ENCODE data around the gene MAP7.
"Not testable (repeated sequence)": the region's sequence is repeated elsewhere in the genome, so short reads cannot be mapped to it uniquely, and the experiment has no call there.

MAP7 gene

DNA sequence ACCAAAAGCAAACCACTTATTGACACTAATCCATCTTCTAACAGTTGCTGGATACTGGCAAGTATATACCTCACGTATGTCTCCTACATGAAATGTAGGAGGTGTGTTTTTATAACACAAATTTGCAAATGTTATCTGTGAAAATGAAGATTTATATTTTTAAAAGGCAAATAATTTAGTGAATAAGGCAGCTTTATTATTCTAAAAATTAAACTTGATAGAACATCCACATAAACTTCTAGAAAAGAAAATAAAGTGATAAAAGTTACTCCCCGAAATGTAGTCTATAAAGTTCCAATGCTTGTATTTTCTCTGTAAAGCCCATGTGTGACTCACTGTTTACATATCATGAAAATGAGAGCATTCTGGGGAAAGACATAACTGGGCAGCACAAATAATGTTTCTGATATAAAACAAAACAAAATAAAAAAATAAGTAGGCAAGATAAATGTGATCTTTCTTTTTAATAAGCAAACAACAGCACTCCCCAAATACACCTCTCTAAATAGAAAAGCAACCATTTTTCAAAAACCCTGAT, 84.4 kb downstream of the MAP7 start:
- no peak for DNase-seq

DNA sequence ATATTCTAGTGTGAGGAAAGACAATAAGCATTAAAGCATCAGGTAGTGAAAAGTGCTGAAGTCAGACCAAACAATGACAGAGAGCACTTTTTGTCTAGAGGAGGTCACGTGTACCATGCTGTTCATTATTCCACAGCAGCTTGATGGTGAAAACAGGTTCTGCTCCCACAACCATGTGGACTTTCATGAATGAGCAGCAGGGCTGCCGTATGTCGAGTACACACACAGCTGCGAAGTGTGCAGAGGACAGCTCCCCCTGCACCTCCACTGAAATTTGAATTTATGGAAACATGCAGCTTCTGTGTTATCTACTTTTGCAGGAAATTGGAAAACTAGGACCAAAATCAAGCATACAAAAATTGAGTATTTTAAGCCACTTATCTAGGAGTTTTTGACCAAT, 85.3 kb downstream of the MAP7 start:
- no peak for DNase-seq

DNA sequence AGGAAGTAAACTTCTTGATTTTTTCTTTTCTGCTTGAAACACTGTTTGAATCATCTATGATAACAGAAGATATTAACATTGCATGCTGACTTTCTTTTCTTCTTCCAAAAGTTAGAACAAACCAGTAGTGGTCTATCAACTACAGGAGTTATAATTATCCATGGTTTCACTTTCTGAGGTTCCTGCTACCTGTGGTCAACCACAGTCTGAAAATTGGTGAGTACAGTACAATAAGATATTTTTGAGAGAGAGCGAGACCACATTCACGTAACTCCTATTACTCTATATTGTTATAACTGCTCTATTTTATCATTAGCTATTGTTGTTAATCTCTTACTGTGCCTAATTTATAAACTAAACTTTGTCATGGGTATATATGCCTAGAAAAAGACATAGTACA, 86.1 kb downstream of the MAP7 start:
- no peak for DNase-seq

DNA sequence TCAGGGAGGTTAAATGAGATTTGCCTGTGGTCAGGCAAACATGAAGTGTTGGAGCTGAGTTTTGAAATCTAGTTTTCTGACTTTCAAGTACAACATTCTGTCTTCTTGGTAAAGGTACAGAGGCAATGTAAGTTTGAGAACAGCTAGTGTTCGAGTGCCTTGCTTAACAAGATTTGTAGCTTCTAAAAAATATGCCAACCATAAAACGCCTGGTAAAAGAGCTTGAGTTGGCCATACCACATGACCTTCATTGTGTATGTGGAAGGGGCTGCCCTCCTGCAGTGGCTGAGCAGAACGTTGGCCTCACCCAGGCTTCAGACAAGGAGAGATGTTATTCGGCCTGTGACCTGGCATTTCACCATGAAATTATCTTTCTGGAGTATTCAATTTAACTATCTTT, 86.5 kb downstream of the MAP7 start:
- DNase-seq, result no peak

DNA sequence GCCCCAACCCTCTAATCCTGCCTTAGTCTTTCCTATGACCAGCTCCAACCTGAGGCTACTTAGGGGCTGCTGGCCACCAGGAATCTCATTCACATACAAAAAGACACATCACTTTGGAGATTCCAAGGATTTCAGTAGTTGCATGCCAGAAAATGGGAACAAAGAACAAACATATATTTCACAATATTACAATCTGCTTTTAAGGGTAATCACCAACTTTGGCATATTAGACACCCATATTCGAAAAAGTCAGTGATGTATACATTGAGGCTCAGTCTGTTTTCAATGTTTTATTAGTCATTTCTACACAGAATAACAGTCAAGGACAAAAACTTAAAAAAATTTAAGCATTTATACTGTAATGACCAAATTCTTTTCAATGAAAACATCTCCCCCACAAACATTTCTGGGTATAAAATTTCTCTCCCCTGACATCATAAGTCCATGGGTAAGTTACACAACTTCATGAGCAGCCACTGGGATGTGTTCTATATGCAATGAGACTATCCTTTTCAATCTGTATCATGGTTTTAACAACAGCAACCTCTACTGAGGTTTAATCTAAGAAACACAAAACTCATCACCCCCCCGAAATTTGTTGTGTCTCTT, 103.5 kb downstream of the MAP7 start:
- no peak for DNase-seq

DNA sequence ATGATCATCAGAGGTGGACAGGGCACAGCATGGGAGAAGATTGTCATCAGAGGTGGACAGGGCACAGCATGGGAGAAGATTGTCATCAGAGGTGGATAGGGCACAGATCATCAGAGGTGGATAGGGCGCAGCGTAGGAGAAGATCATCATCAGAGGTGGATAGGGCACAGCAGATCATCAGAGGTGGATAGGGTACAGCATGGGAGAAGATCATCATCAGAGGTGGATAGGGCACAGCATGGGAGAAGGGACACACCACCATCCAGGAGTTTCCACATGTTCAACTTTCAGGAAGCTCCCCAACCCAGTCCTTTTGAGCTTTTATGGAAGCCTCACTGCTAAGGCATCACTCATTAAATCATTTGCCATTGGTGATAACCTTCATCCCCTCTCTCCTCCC, 104.1 kb downstream of the MAP7 start:
- DNase-seq, result no peak

DNA sequence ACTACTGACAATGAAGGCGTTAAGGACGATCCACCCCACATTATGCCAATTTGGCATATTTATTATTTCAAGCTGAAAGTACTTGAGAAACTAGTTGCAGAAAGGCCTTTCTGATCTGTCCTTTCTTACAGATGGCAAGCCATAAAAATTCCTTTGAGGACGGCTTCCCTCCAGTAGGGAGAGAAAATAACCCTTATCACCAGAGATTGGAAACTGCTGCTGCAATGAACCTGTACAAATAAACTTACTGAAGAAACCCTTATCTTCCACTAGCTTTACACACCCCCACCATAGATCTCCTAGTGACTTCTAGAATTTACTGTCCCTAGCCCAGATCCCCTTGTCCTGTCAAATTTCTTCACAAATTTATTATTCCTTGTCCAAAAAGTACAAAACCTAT, 105.2 kb downstream of the MAP7 start:
- DNase-seq, result no peak

DNA sequence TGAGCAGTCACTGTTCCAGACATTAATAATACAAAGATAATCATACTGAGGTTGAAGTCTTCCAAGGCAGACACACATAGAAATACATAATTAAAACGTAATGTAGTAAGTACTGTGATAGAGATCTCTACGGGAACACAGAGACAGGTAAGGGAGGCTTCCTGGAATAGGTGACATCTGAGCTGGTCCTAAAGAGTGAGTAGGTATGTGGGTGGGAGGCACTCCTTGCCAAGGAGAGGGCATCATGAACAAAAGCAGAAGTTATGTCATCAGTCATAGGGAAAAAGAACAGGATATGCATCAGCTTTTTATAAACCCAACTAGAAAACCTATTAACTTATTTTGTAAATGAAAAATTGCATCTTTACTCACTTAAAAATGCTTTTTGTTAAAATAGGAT, 110.0 kb downstream of the MAP7 start:
- DNase-seq, result no peak

DNA sequence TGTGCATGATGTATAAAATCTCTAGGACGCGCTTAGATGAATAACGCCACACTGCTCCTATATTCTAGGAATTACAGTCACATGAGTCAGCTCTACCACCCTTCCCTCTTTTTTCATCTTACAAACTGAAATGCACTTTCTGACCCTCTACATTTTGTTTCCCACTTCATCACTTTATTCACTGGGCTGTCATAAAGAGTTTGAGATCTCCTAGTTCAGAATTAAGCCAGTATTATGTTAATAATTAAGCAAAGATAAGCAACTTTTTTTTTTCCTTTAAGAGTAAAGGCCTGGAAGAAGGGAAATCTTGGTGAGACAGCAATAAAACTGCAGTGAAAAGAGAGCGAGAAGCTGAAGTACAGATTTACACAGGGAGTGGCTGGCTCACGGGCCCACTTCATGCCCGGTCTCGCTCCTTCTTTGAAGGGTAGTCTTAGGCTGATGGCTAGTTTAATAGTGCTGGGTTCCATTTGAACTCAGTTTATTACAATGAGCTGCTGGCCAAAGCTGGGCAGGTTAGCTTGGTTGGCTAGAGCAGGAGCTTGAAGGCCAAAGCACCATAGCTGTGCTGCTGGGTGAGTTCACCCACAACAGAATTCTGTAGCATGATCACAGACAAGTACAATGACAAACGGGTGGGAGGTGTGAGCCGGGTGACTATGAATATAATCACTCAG, 110.6 kb downstream of the MAP7 start:
- DNase-seq, result no peak

DNA sequence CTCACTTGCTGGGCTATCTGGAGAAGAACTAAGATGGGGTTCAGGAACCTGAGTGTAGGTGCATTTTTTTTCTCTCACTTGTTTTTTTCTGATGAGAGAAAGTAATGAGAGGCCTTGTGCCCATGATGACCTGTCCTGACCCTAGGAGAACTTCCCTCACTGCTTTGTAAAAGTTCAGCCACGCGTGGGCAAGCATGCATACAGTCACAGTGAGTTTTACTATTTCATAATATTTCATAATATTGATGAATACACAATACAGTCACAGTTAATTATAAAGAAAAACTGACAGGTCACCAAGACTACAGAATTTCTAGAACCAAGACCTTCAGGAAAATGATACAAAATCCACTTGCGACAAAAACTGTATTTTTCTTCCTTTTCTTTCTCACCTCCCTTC, 111.8 kb downstream of the MAP7 start:
- DNase-seq, result no peak

DNA sequence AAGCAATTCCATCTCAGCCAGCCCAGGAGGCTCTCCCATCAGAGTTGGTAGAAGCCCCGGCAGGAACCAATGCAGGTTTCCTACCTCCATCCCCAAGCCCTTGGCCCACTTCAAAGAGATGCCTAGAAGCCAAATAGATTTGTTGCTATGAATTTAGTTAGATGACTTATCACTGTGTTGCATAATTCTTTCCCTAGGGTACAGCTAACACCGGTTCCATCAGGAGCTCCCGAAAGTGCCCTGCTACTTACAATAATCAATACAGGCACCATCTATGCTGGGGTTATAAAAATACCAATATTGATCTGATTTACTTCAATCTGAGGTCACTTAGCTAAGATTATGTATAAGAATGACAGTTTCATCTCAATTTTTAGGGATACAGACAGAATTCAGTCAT, 113.0 kb downstream of the MAP7 start:
- DNase-seq, result no peak

DNA sequence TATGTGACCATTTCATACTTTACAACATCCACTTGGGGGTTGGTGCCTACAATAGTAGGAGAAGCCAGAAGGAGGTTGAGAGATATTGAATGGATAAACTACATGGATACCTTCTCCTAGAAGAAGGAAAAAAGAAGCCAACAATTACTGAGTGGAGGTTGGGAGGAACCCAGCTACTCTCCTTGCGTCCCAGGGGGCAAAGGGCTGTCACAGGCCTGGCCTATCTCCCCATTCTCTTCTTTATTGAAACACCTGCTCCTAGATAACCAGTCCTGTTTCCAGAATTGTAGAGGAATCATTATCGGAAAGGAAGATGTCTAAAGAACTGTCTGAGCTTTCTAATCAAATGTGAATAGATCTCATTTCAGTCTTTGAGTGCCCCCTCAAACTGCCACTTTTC, 115.1 kb downstream of the MAP7 start:
- no peak for DNase-seq

DNA sequence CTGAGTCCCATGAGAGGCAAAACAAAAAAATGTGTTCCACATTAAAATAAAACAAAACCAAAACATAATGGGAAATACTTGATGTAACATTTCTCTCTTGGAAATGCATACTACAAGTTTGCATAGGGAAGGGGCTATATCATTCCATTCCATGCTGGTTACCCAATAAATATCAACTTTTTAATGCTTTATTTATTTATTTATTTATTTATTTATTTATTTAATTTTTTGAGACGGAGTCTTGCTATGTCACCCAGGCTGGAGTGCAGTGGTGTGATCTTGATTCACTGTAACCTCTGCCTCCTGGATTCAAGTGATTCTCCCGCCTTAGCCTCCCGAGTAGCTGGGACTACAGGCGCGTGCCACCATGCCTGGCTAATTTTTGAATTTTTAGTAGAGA, 118.9 kb downstream of the MAP7 start:
- not testable (repeated sequence) for DNase-seq

DNA sequence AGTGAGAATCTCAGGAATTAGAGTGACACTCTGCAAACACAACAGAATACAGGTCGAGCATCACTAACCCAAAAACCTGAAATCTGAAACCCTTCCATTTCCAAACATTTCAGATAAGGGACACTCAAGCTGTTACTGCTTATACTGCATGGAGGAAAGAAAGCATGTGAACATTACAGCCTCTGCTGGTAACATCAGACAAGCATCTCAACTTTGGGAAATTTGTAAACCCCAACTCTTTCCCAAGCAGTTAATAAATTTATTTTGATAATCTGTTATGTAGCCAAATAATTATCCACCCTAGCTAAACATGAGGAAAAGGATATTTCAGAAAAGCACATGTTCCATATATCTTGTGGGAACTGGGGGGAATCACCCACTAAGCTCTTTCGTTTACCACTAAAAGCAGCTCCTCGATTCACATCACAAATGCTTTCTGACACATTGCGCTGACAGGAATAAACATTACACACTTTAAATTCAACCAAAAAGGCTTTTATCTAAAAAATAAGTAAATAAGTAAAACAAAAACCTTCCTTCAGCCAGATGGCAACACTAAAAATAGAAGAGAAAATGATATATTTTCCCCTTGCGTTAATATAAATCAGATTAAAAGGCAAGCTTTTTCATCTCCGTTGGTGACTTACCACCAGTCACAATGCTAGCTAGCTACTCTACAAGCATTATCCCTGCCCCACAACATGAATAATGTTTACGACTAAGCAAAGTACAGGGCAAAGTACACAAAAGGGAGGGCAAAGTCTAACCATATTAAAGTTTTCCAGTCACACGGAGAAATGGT, 120.8 kb downstream of the MAP7 start:
- DNase-seq, result no peak

DNA sequence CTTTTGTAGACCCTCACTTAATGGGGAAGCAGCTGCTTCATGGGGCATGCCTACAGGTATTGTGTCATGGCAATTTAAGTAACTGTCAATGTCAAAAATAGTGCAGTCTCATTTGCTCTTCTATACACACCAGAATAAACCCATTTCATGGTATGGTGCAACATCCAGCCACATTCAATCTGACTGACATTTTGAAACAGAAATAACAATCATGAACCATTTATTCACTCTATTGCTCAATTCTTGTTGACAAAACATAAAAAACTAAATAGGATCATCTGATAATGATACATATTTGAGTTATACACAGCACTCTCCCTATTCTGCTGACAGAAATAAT, 122.9 kb downstream of the MAP7 start:
- DNase-seq, result no peak

DNA sequence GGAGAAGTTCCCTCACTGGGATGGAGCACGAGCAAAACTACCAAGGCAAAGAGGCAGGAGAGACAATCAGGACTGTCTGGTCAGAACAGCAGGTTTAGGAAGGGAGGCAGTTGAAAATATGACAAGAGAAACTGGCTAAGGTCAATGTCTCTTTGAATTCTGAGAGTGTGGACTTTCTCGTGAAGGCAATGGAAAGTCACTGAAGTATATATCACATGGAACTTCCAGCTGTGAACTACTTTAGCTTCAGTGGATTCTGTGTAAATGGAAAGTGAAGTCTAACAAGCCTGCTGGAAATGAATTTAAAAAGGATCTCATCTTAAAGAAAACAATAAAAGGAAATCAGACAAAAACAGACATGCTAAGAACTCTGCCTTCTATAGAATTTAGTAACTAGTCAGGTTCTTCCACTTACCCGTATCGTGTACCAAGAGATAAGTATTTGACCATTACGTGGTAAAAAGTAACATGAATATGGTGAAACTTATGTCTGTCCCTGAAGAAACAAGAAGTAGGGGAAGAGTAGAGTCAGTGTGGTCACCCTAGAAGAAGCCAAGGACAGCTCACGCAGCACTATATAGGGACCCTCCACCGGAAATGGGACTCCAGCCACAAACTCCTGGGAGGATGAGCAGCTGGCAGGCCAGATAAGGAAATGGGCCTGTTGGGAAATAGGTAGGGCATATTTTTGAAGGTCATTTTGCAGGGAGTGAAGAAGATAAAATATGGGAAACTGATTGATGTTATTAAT, 123.4 kb downstream of the MAP7 start:
- DNase-seq, result no peak

DNA sequence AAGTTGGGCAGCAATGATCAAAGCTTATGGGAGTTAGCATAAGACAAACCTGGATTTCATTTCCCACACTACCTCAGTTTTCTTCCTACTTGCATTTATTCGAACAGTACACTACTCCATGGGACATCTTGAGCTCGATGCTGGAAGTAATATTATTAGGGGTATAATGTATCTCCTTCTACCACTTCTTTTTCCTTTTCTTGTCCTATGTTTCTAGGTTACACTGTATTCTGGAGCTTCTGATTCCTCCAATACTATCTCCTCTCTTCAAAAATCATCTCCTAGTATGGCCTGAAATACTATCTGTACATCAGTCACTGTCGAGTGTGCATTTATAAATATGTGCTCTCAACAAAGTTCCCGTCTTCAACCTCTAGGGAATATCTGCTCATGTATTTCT, 124.4 kb downstream of the MAP7 start:
- DNase-seq, result no peak

DNA sequence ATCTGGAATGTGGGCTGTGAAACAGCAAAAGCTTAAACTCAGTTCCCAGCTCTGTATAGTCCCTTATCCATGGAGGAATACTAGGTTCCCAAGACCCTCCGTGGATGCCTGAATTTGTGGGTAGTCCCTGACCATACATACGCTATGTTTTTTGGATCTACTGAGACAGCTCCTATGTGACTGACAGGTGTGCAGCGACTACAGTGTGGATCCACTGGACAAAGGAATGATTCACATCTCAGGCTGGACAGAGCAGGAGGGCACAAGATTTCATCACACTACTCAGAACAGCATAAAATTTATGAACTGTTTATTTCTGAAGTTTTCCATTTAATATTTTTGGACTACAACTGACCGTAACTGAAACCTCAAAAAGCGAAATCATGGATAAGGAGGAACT, 125.3 kb downstream of the MAP7 start:
- no peak for DNase-seq

DNA sequence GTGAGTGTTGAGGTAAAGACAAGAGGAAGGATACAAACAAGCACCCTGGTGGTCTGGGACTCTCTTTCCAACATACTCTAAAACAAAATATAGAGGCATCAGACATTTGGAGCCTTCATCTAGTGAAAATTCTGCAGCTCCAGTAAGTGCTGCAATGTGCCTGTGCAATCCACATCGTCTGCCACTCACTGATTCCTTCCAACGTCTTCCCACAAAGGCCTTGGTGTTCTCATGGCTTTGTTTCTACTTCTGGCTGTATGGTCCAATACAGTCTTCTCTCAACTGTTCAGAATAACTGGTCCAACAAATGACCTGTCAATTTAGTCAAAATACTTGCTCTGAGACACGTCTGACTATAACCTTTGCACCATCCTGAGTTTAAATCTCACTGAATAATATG, 125.8 kb downstream of the MAP7 start:
- DNase-seq, result no peak

DNA sequence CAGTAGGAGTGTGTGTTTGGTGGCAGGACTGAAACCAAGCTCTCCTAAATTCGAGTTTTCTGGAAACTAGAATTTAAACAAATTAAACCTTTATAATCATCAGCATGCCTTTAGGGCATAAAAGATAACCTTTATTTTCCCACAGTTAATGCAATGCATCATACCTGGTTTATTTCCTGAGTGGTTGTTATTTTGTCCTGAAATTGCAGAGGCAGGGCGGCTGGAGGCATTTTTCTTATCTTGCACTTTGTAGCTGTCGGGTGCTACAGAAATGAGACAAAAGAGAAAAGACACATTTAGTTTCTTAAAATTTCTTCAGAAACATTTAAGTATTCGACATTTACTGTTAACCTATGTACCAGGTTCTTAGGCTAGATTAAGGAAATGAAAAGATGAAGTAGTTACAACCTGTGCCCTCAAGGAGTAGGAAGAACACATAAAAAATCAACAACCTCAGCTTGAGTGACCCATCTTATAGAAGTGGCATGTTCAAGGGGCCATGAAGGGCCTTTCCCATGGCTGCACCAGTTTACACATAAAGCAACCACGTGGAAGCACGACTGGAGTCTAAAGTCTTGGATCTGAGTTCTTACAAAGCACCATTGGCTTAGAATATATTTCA, 128.6 kb downstream of the MAP7 start:
- no peak for DNase-seq

DNA sequence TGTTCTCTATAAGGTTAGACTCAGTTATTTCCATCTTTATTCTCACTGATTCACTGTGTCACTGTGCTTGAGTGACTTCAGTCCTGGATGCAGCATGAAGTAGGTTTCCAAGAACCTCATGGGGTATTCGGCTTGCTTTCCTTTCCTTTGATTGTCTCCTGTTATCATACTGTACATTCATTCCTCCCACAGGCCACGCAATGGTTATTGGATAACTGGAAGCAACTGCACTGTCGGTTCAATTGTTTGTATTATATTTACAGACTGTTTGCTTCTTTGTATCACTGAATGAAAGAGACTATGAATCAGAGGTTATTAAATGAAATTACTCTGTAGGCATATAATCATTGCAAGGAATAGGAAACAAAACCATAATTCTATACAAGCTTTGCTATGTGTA, 129.4 kb downstream of the MAP7 start:
- no peak for DNase-seq

DNA sequence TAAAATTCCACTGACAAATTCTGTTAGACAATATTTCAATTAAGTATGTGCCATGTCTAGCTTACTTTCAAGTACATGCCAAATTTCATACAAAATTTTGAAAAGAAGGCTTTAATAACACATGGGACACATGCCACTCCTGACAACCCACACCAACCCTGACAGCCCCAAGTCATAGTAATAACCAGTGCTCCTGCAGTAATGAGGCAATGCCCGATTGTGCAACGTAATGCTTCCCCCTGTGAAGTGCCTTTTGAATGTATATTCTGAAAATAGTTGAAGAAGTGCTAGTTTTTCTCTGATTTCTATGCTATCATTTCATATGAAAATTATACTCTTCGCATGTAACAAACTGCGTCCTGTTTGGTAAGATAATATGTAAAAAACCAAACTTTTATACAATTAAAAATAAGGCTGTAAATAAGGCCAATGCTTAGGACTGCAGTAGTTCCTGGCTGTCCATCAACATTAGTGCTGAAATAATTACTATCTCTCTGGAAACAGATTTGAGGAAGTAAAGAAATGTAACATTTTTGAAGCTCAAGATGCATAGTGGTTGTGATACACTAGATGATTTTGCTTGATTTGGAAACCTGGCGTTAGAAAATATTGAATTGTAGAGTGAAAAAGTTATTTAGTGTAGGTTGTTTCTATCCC, 134.7 kb downstream of the MAP7 start:
- no peak for DNase-seq

DNA sequence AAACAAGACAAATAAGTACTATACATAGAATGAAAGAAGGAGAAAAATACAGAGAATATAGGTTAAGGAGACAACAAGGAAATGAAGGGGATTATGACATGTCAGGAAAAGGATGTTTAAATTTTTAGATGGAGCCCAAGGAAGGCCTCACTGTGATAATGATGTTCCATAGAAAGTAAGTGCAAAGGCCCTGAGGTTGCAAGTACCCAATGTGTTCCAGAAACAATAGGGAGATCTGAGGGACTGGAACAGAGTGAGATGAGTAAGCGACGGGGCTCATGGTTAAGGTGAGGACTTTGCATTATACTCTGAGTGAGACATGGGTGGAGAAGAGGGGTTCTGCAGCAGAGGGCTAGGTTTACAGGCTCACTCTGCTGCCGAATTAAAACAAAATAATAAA, 137.8 kb downstream of the MAP7 start:
- DNase-seq, result no peak

Data from activated T-cell treated with anti-CD3 and anti-CD28 coated beads, Interleukin-2, amount 50 U/mL, for 1 hour (primary cell).